HG03571 (cell line): ENCODE results near the gene ADAMTS6.
"Not testable (repeated sequence)": the region's sequence is repeated elsewhere in the genome, so short reads cannot be mapped to it uniquely, and the experiment has no call there.

Source experiments
- ATAC-seq: cut with Tn5 transposase; IDR thresholded peaks from one replicate; pipeline ENCODE4 v1.9.1; 2021; ENCODE audit not compliant: unreplicated experiment

ADAMTS6 gene

GRCh38 chr5:65203746-65204145, 278.0 kb downstream of the ADAMTS6 start:
- no peak for ATAC-seq

- no peak for ATAC-seq
These were observed 281.6 kb downstream of the ADAMTS6 start for GRCh38 chr5:65199993-65200675.

GRCh38 chr5:65198456-65199120, 283.1 kb downstream of the ADAMTS6 start:
- ATAC-seq, result no peak

GRCh38 chr5:65197531-65198455, 283.9 kb downstream of the ADAMTS6 start:
- ATAC-seq, result no peak

GRCh38 chr5:65194871-65195270, 286.8 kb downstream of the ADAMTS6 start:
- no peak for ATAC-seq

- ATAC-seq, result no peak
These were observed 289.4 kb downstream of the ADAMTS6 start for GRCh38 chr5:65192331-65192730.

- no peak for ATAC-seq
These were observed 290.1 kb downstream of the ADAMTS6 start for GRCh38 chr5:65191554-65192135.

GRCh38 chr5:65190328-65191053, 291.2 kb downstream of the ADAMTS6 start:
- no peak for ATAC-seq

GRCh38 chr5:65186646-65187227, 295.0 kb downstream of the ADAMTS6 start:
- no peak for ATAC-seq

- no peak for ATAC-seq
These were observed 296.3 kb downstream of the ADAMTS6 start for GRCh38 chr5:65185468-65185867.

GRCh38 chr5:65184780-65185179, 296.9 kb downstream of the ADAMTS6 start:
- ATAC-seq, result no peak

- not testable (repeated sequence) for ATAC-seq
These were observed 307.5 kb downstream of the ADAMTS6 start for GRCh38 chr5:65174231-65174630.

- no peak for ATAC-seq
These were observed 308.6 kb downstream of the ADAMTS6 start for GRCh38 chr5:65173130-65173525.

- ATAC-seq, result peak; percentile 64
These were observed 309.1 kb downstream of the ADAMTS6 start for GRCh38 chr5:65172486-65173129.

- ATAC-seq, result no peak
These were observed 310.1 kb downstream of the ADAMTS6 start for GRCh38 chr5:65171645-65172044.

- ATAC-seq, result no peak
These were observed 318.0 kb downstream of the ADAMTS6 start for GRCh38 chr5:65163698-65164097.

GRCh38 chr5:65161655-65162054, 320.1 kb downstream of the ADAMTS6 start:
- no peak for ATAC-seq

GRCh38 chr5:65157906-65158603, 323.7 kb downstream of the ADAMTS6 start:
- ATAC-seq, result no peak

- no peak for ATAC-seq
These were observed 324.8 kb downstream of the ADAMTS6 start for GRCh38 chr5:65156933-65157332.
